G401 (cell line): Measurements from ENCODE around the gene GOLGA8M. TPM values are rescaled to one million over a fixed set of nuclear protein-coding genes. Genes with fewer than 3 reads are reported as not detected.
"Not testable (repeated sequence)": the region's sequence is repeated elsewhere in the genome, so short reads cannot be mapped to it uniquely, and the experiment has no call there.

ENCODE experiments used
- DNase-seq: peaks from one replicate; pipeline ENCODE4 v3.0.0-alpha.2; 2015; ENCODE audit warnings: low spot score
- in situ Hi-C: cut with HindIII; loops from 2 replicates; pipeline ENCODE4 v1.10.0; 2016; ENCODE audit warnings: low sequenced_read_pairs, mixed read lengths
- total RNA-seq: library from RNA; depleted of rRNA; stranded (reverse); fragments of >200 nt; shearing (Covaris generic); gene quantifications from 2 replicates; pipeline ENCODE4 v1.2.3, GENCODE V29; 2014; rRNA removed

The GOLGA8M gene
- total RNA-seq, 1 experiment from 2014 or later: not detected

- in situ Hi-C loops: not testable (repeated sequence)
Measured at GRCh38 chr15:28666402-28666801, 45.8 kb downstream of the GOLGA8M start.

DNA sequence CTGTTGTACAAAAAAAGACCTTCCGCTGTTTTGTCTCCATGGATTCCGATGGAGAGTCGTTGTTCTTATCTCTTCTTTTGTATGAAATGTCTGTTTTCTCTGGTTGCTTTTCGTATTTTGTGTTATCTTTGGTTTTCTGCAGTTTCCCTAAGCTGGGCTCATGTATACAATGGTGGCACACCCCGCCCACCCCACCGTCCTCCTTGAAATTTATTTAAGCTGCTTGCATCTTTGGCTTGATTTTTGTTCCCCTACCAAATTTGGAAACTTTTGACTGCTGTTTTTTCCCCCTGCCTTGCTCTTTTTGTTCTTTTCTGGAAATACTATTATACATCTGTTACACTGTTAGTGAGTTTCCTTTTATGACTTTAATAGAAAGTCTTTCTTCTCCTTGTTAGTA, 47.6 kb downstream of the GOLGA8M start:
- DNase-seq, in situ Hi-C loops: not testable (repeated sequence)

More at GRCh38 chr15:28666402-28666801, 45.8 kb downstream of the GOLGA8M start:
- DNase-seq: not testable (repeated sequence)

GRCh38 chr15:28663717-28664116, 48.5 kb downstream of the GOLGA8M start:
- in situ Hi-C loops, DNase-seq: not testable (repeated sequence)

- DNase-seq, in situ Hi-C loops: not testable (repeated sequence)
Measured at GRCh38 chr15:28660750-28661149, 51.5 kb downstream of the GOLGA8M start.

- DNase-seq, in situ Hi-C loops: not testable (repeated sequence)
Measured at GRCh38 chr15:28656018-28656360, 56.2 kb downstream of the GOLGA8M start.

DNA sequence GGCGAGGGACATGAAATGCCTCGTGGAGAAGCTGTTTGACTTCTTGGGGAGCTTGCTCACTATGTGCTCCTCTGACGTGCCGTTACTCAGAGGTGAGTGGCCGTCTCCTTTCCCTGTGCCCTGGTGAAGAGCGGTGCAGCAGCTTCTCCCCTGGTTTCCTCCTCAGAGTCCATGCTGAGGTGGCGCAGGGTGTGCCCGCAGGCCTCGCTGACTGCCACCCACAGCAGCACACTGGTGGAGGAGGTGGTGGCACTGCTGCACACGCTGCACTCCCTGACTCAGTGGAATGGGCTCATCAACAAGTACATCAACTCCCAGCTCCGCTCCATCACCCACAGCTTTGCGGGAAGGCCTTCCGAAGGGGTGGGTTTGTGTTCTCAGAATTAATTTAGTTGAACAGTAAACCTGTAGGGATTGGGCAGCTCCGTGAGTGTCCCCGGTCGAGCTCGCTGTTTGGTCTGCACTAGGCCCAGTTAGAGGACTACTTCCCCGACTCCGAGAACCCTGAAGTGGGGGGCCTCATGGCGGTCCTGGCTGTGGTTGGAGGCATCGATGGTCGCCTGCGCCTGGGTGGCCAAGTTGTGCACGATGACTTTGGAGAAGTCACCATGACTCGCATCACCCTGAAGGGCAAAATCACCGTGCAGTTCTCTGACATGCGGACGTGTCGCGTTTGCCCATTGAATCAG, 56.7 kb downstream of the GOLGA8M start:
- DNase-seq, in situ Hi-C loops: not testable (repeated sequence)

- in situ Hi-C loops, DNase-seq: not testable (repeated sequence)
Measured at GRCh38 chr15:28654194-28654593, 58.0 kb downstream of the GOLGA8M start.

- in situ Hi-C loops, DNase-seq: not testable (repeated sequence)
Measured at GRCh38 chr15:28652538-28652937, 59.7 kb downstream of the GOLGA8M start.

Other genes with a start within 250 kb of the GOLGA8M start
- gene GOLGA8G, start 179.4 kb downstream of the GOLGA8M start, total RNA-seq: not detected in 2 replicates
- not detected in 2 replicates for gene GOLGA6L25, start 158.9 kb downstream of the GOLGA8M start, total RNA-seq
- not detected in 2 replicates for gene GOLGA6L7, start 136.2 kb upstream of the GOLGA8M start, total RNA-seq
- 20.8 and 27.6 TPM in 2 replicates for gene APBA2, start 173.6 kb upstream of the GOLGA8M start, total RNA-seq